Glomerular visceral epithelial cell (primary cell): Measurements from ENCODE around the gene RNLS.
A peak's percentile ranks its signal among the peaks of the same experiment; 100 is the strongest.

Source experiments
- DNase-seq: peaks from one replicate; pipeline ENCODE4 v3.0.0-alpha.2; 2016; ENCODE audit errors: extremely low spot score

RNLS gene

DNA sequence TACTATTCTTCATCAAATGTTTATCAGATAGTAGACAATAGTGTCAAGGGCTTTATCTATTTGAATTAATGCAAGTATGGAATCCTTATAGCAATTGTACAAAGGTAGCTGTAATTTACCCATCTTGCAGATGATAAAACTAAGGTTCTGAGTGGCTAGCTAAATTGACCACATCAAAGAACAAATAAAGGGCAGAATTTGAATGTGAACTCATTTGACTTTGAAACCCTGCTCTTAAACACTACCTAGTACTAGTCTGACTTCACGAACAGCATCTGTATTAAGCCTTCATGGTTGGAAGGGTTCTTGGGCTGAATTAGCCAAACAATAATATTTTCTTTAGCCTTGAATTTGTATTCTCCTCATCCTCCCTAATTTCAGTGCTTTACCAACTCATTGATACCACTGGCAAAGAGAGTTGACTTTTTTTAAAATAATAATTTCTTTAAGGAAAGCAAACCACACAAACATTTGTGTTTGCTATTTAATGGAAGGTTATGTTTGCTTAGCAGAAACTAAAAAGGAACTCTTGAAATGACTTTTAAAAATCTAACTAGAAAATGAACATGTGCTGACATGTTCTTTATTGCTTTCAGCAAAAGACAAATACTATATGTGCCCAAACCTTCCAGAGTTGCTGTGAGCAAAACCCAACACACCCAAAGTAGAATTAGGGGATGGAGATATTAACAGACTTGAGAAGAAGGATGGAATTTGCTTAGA, 322.6 kb downstream of the RNLS start:
- DNase-seq: no peak

DNA sequence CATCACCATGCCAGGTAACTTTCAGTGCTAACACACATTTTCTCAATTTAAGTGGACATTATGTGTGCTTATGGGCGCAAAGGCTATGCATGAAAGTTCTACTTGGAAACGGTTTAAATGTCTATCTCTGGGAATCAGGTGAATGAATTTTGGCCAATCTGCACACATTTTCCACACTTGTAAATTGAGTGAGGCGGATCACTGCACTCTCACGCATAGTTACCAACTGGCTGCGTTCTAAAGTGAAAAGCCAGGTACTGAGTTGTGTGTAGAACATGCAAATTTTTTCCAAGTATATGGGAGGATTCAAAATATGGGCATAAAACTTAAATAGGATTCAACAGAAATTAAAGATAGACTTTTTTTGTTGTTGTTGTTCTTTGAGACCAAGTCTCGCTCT, 323.7 kb downstream of the RNLS start:
- DNase-seq: no peak

DNA sequence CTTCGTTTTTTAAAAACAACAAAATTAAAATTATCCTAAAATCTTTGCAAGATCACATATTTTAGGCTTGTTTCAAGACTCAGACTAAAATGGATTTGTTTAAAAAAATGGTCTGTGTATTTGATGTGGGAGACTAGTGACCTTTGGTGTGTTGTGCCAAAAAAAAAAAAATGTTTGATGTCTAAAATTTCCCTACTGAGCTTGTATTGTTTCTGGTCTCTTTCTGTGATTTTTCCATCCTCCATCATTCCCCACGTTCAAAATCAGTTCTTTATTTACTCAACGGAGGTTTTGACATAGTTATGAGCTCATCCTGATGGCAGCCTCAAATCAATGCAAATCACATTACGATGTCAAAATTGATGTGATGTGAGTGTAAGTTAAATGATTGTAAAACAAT, 326.2 kb downstream of the RNLS start:
- no peak for DNase-seq

DNA sequence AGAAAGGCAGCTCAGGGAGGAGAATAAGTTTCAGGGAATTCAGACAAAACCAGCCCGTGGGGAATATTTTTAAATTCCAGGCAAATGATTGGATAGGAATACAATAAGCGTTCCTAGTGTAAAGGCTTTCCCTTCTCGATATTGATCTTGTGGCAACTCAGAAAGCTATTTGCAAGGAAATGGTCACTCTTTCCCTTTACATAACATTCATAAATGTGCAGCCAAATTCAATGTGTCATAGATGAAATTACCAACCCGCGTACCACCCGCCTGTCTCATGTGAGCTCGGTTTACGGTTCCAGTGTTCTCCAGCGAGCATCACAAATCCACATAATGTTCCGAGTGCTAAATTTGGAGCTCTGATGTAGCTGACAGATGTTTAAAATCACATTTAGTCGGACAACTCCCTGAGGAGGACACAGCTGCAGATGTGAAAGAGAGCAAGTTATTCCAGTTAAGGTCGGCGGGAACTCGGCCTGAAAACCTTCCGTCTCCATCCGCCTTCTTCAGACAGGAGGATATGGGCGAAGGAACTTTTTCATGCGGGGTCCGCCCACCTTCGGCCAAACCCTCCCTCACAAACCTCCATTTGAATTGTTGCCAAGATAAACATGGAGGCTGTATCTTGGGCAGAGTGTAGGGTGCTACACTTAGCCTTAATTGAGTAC, 327.0 kb downstream of the RNLS start:
- no peak for DNase-seq

DNA sequence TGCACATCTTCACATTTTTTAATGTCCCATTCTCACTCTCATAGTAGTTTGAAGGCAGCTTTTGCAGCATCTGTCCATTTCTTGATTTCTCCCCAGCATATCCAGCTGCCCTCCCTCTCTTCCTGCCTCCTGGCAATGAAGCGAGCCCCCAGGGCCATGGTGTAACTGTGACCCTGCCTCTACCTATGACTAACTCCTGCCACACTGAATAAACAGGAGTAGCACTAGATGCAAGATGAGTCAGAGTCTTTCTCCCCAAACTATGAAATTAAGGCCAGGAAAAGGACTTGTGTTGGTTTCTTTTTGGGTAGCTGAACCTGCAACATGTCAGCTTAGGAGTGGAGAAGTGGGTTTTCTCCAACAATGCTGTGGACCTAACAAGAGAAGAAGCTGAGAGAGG, 329.0 kb downstream of the RNLS start:
- DNase-seq: peak; percentile 58

DNA sequence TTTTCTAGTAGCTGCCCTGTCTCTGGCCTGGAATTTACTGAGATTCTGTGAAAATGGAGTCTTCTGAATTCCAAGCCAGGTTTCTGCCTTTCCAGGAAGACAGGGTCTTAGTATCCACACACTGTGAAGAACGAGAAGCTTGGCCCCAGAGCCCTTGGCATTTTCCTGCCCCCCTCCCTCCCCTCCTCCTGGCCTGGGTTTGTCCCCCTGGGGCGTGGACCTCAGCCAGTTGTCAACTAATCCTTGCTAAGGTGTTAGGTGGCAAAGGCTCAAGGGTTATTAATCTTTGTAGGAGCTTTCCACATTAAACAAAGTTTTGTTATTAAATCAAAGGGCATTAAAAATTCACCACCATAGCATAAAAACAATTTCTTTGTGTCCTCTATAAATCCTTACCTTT, 329.5 kb downstream of the RNLS start:
- no peak for DNase-seq

DNA sequence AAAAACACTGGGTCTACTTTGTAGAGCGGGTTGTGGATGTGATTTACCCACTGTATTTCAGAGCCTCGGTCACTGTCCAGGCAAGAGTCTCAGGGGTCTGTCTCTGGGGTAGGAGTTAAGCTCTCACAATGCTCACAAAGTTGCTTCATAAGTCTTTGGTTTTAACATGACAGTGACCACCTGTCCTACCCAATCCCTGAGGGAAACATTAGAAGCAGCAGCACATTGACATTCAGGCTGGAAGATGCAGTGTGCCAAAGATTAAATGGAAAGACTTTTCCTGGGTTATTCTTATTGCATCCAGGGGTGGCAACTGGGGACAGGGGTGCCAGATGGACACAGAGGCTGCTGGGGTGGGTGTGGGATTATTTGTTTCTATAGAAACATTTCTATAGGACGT, 330.0 kb downstream of the RNLS start:
- DNase-seq: no peak

DNA sequence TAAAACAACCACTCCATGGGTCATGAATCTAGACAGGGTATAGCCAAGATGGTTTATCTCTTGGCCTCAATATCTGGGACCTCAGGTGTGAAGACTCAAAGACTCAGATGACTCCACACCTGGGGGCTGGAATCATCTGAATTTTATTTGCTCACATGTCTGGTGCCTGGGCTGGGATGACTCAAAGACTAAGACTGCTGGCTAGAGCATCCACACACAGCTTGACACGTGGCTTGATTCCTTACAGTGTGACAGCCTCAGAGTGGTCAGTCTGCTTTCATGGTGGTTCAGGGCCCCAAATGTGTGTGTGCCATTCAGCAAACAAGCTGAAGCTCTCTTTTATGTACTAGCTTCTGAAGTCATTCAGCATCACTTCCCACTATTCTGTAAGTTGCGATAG, 333.7 kb downstream of the RNLS start:
- no peak for DNase-seq

DNA sequence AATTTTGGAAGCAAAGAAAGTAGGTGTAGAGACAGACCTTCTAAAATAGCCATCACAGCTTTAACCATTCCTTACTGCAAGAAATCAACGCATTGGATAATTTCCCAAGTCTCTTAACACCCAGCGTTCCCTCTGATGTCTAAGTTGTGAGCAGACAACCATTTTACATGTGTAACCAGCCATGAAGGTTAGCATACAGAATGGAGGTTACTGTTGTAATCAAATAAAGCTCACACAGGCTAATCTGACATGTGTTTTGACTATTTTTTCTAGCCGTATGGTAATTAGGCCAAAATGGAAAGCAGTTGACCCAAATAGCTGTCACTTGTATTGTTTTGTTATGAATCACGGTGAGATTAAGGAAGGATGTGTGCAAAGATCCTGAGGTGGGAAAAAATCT, 336.4 kb downstream of the RNLS start:
- no peak for DNase-seq

DNA sequence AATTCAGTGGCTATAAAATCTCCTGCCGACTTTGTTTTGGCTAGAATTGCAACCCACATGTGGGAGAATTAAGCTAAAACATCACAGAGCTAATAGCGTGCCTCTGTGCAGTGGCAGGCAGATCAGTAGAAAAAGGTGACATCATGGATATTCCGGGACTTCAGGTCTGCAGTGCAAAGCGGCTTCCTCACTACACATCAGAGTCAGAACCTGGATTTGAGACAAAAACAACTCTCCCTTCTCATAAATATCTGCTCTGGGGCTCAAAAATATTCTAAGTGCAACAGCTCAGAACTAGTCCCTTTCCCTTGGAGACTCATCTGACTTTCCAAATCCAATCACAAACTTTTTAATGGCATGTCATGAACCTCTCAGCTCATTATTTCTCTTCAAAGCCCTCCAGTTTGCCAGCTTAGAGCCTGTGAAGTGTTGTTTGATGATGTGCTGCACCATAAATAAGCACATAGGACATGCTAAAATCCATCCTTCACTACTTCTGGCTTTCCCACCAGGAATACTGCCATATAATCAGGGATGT, 337.1 kb downstream of the RNLS start:
- DNase-seq: no peak

DNA sequence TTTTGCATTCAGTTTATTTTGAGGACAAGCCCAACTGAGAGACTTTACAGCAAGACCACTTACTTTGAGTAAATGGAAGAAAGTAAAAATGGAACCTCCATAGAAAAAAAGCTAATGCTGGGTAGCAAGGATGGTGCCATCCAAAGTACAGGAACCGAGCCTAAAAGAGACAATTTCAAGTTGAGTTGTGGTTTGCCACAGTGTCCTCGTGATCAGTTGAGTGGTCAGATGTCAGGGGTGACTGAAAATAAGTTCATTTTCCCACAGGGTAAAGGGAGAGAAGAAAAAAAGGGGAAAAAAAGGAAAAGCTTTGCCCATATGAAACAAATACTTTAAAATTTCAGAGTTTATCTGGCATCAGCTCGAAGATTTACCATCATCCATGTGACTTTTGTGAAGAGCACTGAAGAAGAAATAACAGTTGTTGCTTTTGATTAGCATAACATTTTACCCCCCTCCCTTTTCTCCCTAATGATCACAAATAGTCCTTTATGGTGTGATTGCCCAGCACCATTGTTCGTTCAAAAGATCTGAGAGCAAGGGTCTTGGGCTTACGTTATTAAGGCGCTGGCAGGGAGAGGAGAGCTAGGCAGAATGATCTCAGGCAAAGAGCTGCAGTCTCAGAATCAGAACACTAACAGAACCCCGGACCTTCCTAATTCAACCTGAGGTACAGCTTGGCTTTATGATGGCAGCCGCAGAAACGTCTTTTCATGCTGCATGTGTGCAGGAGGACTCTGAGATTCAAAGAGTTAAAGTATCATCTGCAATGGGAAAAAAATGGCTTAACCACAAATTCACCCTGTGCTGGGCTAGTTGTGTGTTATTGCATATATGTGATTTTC, 338.1 kb downstream of the RNLS start:
- no peak for DNase-seq

DNA sequence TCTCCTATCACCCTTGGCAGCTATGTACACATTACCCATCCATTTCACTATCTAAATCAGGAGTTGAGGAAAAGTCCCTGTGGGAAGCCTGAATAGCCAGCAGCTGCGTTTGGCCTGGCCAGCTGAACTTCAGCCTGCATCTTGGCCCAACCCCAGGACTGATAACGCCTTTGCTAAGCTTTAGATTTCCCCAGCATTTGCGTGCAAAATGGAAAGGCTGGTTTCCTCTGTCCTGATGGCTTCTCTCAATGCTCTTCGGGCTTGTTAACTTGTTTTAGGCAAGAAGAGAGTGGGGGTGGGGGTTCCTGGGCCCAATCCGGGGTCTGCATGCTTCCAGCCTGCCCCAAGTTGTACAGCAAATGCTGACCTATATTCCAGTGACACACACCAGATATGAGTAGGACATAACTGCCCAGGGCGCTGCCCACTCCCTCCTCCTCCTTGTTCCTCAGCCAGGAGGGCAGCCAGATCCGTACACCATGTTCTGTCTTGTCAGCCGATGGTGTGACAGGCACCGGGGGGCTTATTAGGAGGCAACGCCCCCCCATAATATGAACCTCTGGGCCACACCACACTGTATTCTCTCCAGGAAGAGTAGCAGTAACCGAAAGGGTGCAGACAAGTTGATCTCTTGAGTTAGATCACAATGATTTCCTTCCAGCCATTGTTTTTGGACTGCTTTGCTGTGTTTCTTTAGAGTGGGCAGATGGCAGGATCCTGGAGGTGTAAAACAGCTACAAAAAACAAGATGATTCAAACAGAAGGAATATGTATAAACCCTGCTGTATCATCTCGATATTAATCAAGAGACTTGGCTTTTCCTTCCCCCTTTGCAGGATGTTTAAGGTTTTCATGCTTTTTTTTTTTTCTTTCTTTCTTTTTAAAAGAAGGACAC, 339.0 kb downstream of the RNLS start:
- no peak for DNase-seq

DNA sequence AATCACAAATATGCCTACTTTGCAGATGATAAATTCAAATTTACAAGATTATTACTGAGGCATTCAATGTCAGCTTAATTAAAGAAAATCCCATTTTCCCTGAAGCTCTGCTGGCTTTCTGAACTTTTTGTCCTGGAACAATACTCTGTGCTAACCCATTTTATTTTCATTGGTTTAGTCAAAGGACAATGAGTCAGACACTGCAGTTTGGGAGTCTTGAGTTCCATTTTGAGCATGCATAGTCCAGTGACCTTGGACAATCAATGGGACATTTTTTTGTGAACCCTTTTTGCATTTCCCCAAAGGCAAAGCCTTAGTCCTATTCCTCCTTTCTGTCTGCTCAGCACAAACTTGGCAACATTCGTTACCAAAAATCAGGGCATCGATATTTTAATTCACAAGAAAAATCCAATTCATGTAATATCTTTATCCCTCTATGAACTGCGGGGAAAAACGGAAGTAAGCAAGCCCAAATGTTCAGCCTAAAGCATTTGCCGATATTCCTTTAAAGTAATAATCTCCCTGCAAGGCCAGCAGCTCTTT, 339.8 kb downstream of the RNLS start:
- no peak for DNase-seq

DNA sequence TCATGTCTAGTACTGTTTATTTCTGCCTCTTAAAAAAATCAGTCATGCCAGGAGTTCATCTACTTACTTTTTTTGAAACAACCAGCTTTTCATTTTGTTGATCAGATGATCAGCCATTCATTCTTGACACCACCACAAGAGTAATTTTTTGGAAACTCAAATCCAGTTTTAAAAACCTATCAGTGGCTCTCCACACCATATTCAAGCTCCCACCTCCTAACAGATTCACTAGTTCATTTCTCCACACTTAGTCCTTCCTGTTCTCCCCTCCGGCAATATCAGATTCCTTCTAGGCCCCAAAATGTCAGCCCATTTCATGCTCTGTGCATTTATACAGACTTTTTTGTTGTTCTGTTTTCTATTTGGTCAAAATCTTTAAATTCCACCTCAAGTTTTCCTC, 341.6 kb downstream of the RNLS start:
- no peak for DNase-seq

DNA sequence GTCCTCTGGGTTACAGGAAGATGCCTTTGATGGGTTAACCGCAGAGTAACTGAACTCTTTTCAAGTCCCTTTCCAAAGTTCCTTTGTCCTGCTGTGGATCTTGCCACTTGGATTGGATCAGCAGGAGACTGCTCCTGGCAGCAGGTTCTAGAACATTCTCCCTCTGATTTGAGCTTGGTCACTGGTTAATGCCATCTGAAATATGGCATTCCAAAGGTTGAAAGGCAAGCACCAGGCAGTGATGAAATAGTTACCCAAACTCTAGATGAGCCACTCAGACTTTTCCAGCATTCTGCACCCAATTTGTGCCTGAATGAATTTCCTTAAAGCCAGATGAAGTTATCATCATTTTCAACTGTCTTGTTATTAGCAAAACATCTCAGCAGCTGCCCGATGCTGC, 343.9 kb downstream of the RNLS start:
- DNase-seq: no peak

DNA sequence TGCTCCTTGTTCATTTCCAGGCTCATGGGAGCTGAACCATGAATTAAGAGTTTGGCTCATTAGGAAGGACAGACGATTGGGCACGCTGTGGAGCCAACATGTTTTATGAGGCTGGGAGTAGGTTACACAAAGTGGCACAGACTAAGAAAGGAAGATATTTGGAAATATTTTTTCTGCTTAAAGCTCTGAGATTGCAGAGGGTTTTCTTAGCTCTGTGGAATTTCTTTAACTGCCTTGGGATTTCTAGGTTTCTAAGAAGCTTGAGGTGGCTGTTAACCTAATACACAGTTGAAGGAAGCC, 344.6 kb downstream of the RNLS start:
- no peak for DNase-seq

DNA sequence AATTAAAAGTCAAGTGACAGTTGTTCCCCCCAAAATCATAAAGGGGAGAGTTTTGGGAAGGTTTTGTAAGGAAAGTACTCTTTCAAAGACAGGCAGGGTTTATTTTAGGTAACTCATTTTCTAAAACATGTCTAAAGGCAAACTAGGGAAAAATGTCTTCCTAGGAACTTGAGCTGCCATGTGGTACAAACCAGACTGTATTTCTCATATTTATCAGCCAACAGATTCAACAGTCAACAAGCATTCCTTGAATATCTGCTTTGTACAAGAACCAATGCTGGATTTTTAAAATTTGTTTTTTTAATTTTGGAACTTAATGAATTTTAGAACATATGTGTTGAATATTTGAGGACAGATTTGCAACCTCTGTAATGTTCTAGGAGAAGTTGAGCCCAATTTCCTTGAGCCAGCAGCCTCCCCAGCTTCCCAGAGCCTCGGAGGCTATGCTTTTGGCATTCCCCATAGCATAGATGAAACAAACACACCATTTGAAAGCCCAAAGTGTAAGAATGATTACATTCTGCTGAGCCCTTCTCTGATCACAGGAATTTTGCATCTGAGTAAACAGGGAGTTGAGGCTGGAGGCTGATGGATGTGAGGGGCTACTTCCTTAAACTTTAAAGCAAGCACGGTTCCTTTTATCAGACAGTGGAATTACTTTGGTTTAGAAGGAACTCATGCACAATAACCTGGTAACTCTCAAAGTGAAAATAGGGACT, 345.1 kb downstream of the RNLS start:
- DNase-seq: no peak

DNA sequence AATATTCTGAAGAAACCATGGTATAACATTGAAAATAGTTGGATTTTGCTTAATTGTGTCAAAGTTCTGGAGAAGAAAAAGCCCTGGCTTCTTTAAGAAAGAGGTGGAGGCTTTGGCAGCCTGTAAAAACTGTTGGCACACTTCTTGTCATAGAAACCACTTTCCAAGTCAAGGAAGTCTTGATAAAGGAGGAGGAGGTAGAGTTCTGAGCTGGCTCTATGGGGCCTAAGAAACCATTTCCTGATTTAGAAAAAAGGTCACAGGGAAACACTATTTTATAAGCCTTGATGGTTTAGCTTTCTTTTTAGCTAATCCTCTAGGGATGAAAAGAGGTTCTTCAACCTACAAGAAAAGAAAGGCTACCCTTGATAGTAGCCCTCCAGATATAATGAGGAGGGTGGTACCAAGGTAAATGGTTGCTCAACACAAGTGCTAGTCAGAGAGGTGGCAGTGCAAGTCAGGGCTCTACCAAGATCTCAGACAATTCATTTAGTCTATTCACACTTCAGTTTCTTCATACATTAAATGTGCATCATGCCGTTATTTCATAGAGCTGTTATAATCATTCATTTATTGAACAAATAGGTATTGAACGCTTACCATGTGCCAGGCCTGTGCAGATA, 346.9 kb downstream of the RNLS start:
- no peak for DNase-seq

DNA sequence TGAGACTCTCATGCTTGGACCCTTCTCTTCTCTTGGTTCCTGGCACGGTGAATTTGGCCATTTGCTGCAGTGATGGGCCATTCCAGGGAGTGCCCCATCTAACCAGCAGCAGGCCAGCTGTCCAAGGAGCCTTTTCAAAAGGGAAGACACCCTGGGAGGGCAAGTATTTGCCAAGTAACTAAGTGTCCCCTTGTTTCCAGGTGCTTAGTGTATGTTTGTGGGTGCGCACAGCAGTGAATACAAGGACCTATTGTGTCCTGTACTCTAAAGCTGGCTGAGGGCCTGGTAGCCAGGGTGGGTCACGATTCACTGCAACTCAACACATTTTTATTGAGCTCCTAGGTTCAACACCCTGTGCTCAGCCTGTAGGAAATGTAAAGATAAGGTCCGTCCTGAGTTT, 348.8 kb downstream of the RNLS start:
- no peak for DNase-seq

DNA sequence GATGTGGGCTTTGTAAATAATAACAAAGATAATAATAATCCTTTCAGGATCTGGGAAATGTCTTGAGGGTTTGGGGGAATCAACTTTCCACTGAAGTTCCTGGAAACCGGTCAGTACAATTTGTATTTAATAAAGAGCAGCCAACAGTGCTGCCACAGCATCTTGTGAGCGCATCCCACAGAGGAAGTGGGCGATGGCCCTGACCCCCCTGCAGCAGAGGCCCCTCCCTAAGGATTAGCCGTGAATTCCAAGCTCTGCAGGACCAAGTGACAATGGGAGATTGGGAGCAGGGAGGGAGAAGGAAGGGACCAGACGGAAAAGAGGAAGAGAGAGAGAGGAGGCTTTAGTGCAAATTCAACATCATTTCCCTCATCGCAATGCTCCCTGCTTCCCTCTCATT, 349.2 kb downstream of the RNLS start:
- no peak for DNase-seq
